NCI-H187 treated with DMSO at 0.1 percent for 48 hours (cell line): ENCODE measurements around the gene BBLN.
"Not testable (repeated sequence)": the region's sequence is repeated elsewhere in the genome, so short reads cannot be mapped to it uniquely, and the experiment has no call there.

Experiments used
- DNase-seq: peaks from one replicate; lab custom pipeline; 2025; lab: John Stamatoyannopoulos, UW

The BBLN gene

GRCh38 chr9:128159784-128160602, at the start of gene BBLN:
TSS of gene BBLN (plus strand) at chr9:128160265. CDS start at chr9:128160408, 143 bp downstream.
- DNase-seq, result peak; percentile 51

GRCh38 chr9:128111726-128112125, 48.3 kb upstream of the BBLN start:
- not testable (repeated sequence) for DNase-seq

- DNase-seq, result no peak
Observed at GRCh38 chr9:128113526-128114325, 46.3 kb upstream of the BBLN start.

GRCh38 chr9:128114326-128115186, 45.5 kb upstream of the BBLN start:
- DNase-seq, result no peak

GRCh38 chr9:128115187-128116103, 44.6 kb upstream of the BBLN start:
- no peak for DNase-seq

GRCh38 chr9:128116104-128117083, 43.7 kb upstream of the BBLN start:
- DNase-seq, result no peak

GRCh38 chr9:128117613-128118471, 42.2 kb upstream of the BBLN start:
- peak; percentile 21 for DNase-seq

- DNase-seq, result no peak
Observed at GRCh38 chr9:128118472-128118857, 41.6 kb upstream of the BBLN start.

GRCh38 chr9:128118971-128119665, 40.9 kb upstream of the BBLN start:
- DNase-seq, result no peak

- no peak for DNase-seq
Observed at GRCh38 chr9:128120061-128120740, 39.9 kb upstream of the BBLN start.

- DNase-seq, result no peak
Observed at GRCh38 chr9:128120741-128121465, 39.2 kb upstream of the BBLN start.

GRCh38 chr9:128121466-128121810, 38.6 kb upstream of the BBLN start:
- DNase-seq, result no peak

- DNase-seq, result no peak
Observed at GRCh38 chr9:128121924-128122808, 37.9 kb upstream of the BBLN start.

GRCh38 chr9:128122809-128123175, 37.3 kb upstream of the BBLN start:
- no peak for DNase-seq

- DNase-seq, result no peak
Observed at GRCh38 chr9:128123451-128124080, 36.5 kb upstream of the BBLN start.

GRCh38 chr9:128124451-128124850, 35.6 kb upstream of the BBLN start:
- no peak for DNase-seq
